Measurements from ENCODE around the gene GNPNAT1.

GRCh38 chr14:52790011-52790755 is 1.2 kb downstream of the GNPNAT1 start:
- TF ChIP-seq CTCF (IDR thresholded peaks at IDR 0.05; ENCODE audit: insufficient read depth, low read depth, low read length), result no peak
- TF ChIP-seq EZH2 (IDR thresholded peaks at IDR 0.05; ENCODE audit: insufficient read depth, low read length), result no peak
